Inflammatory macrophage treated with lipopolysaccharide for 1 hour (primary cell): ENCODE measurements around the gene FLNA.
"Not testable (repeated sequence)": the region's sequence is repeated elsewhere in the genome, so short reads cannot be mapped to it uniquely, and the experiment has no call there.

Experiments
- DNase-seq, 2 donors: peaks; one replicate each; pipeline ENCODE4 v3.0.0-alpha.2; 2020 to 2022

Gene FLNA

GRCh38 chrX:154374313-154375155 is at the start of gene FLNA:
FLNA (minus strand) TSS chrX:154374634; CDS start chrX:154371245, 3,389 bp downstream.
- no peak for DNase-seq

DNA sequence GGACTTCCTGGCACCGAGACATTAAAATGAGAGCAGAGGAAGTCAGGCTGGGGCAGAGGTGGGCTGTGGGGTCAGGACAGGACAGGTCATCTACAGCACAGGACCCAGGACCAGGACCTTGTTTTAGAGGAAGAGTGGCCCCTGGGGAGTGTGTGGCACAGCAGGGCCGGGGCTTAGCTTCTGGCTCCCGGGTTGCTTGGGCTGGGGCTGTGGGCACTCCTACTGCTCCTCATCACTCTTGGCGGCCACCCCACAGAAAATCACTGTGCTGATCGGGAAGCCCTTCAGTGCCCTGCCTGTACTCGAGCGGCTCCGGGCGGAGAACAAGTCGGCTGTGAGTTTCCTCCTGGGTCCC is 45.9 kb upstream of the FLNA start:
- no peak for DNase-seq

- DNase-seq, result no peak
Observed at GRCh38 chrX:154419688-154420401, 45.4 kb upstream of the FLNA start.

GRCh38 chrX:154419189-154419588 is 44.8 kb upstream of the FLNA start:
- no peak for DNase-seq

DNA sequence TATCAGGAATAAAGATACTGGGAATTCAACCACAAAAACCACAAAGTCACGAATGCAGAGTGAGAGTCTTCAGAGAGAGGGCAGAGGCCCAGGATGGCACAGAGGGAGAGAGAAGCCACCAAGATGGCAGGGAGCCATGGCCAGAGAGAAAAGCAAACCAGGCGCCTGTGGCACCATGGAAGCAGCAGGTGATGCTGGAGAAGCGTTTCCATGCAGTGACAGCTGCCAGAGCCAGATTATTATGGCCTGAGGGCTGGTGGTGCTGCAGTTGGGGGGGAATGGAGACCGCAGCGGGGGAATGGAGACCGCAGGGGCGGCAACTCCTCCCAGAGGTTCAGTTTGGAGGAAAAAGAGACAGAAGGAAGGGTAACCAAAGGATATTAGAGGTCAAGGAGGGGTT is 42.7 kb upstream of the FLNA start:
- no peak for DNase-seq

DNA sequence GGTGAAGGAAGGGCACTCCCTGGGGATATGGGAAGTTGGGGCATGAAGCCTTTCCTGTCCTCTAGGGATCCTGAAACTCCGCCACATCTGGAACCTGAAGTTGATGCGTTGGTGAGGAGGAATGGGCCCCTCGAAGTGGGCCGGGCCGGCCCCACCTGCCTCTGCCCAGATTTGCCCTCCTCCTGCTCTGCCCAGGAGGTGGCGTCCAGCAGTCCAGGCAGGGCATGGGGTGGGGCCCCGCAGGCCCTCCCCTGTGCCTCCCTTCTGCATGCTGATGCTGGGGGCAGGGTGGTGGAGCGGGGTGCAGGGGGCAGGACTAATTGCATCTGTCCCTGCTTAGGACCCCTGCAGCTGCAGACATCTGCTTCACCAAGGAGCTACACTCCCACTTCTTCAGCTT is 38.7 kb upstream of the FLNA start:
- DNase-seq, result no peak

- no peak for DNase-seq
Observed at GRCh38 chrX:154412468-154412867, 38.0 kb upstream of the FLNA start.

GRCh38 chrX:154411981-154412340 is 37.5 kb upstream of the FLNA start:
- peak in 1 of 2 donors; percentile 33 for DNase-seq

DNA sequence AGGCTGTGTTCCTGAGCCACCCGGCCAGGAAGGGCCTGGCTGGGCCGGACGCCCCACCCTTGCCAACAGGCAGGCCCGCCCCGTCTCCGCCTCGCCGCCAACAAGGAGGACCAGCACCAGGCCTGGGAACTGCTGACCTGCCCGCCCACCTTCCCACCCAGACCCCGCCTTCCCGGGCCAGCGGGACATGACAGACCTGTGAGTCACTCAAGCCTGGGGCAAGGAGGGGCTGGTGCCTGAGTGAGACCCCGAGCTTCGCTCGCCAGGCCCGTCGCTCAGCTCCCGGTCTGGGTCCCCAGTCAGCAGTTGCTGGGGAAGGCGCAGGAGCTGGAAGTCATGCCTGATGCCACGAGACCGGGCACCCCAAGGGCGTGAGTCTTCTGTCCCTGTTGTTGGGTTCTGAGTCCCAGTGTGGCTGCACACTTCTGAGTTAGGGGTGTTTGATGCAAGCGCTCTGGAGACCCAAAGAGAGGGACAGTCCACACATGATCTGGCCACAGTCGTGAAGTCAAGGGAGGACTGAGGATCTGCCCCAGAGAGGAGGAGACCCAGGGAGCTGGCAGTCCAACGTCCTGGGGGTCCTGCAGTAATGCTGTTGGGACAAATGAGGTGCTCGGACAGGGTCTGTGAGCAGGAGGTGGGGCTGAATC is 34.9 kb upstream of the FLNA start, which contains the start of gene DNASE1L1:
Gene DNASE1L1, minus strand, starts transcription at position 33 of the 650 bp plus-strand sequence. CDS start 3,686 bp downstream, outside the sequence.
- DNase-seq, result peak; percentile 76 to 89

DNA sequence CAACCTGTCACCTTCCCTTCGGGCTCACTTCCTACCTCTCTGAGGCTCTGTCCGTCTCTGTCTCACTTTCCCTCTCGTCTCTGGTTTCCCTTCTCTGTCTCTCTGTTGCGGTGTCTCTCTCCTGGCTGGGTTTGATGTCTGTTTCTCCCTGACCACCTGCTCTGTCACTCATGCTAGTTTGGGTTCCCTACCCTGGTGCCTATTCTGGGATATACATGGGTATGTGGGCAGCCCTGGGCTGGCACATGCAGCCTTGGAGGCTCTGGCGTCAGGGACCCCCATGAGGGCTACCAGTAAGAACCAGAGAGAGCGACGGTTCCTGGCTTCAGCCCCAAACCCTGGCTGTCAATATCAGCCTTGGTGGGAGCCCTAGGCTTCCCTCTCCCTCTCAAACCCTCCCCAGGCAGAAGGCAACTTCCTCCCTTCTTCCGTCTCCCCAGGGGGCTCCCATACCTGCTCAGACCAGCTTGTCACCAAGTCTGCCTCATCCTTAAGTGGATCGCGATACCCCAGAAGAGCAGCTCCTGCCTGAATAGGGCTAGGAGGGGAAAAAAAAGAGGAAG is 34.3 kb upstream of the FLNA start:
- no peak for DNase-seq

- no peak for DNase-seq
Observed at GRCh38 chrX:154404625-154405192, 30.3 kb upstream of the FLNA start.

DNA sequence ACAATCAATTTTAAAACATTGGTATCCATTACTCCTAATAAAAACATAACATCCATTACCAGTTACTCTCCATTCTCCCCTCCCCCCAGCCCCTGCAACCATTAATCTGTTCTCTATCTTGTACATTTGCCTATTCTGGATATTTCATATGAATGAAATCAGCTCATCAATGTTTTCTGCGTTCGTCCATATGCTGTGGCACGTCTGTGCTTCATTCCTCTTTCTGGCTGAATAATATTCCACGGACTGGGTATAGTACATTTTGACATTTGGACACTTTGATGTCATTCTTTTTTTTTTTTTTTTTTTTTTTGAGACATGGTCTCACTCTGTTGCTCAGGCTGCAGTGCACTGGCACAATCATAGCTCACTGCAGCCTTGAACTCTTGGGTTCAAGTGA is 29.4 kb upstream of the FLNA start:
- no peak for DNase-seq

- no peak for DNase-seq
Observed at GRCh38 chrX:154403192-154403591, 28.8 kb upstream of the FLNA start.

GRCh38 chrX:154402622-154403127 is 28.2 kb upstream of the FLNA start:
- no peak for DNase-seq

GRCh38 chrX:154401918-154402621 is 27.6 kb upstream of the FLNA start:
- no peak for DNase-seq

DNA sequence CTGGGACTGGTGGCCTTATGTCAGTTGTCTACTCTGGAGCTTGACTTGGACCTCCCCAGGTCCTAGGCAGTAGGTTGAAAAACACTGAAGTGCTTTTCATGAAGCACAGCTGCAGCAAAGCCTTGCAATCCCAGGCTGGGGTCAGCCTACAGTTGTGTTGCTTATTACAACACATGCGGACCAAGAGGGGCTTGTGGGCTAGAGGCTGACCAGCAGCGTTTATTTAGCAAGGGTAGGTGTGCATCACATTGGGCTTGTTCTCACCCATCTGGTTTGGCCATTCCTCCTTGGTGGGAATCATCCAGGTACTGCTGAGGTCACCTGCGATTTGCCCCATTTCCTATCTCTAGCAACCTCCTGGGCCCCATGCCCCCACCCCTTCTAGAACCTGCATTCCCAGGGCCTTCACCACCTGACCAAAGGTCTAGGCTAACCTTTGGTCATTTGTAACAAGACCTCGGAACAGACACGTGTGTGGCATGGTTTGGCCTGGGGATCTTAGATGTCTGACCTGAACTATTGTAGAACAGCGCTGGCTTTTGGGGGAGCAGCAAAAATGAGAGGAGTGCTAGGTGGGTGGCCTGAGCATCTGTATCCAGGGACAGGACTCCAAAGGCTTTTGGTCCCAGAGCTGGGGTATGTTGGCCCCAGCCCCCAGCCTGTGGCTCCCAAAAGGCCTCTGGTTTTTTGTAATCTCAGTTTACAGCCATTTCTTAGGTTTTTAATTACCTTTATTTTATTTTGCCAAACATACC is 26.8 kb upstream of the FLNA start:
- DNase-seq, result no peak

- not testable (repeated sequence) for DNase-seq
Observed at GRCh38 chrX:154400369-154400817, 26.0 kb upstream of the FLNA start.

DNA sequence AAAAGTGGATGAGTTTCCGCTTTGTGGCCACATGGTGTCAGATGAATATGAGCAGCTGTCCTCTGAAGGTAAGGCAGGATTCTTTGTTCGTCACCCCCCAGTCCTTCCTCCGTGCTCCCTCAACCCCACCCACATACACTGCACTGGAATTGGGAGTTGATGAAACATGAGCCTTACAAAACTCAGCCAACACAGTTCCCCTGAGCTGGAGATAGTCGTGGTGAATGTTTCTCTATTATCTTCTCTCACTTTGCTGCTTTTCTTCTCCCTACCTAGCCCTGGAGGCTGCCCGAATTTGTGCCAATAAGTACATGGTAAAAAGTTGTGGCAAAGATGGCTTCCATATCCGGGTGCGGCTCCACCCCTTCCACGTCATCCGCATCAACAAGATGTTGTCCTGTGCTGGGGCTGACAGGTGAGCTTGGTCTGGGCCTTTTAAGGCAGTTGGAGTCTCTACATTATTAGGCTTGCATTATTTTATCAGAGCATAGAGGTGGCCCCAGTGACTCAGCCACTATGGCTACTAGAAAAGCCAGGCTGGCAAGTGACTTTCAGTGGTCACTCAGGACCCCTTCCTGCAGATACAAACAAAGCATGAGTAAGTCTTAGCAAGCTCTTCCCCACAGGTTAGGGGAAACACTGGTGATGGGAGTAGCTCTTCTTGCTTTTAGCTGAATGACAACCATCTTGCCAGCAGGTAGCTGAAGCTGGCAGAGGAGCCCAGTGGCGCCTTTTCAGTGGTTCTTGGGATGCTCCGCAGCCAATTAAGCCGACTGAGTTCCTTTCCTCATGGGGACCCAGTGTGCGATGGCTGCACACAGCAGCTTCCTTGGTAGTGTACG is 25.3 kb upstream of the FLNA start:
- peak in 1 of 2 donors; percentile 2 for DNase-seq

- peak; percentile 66 to 81 for DNase-seq
Observed at GRCh38 chrX:154398668-154399526, 24.5 kb upstream of the FLNA start.
